ENCODE data around the gene UNC13D.

UNC13D gene

DNA sequence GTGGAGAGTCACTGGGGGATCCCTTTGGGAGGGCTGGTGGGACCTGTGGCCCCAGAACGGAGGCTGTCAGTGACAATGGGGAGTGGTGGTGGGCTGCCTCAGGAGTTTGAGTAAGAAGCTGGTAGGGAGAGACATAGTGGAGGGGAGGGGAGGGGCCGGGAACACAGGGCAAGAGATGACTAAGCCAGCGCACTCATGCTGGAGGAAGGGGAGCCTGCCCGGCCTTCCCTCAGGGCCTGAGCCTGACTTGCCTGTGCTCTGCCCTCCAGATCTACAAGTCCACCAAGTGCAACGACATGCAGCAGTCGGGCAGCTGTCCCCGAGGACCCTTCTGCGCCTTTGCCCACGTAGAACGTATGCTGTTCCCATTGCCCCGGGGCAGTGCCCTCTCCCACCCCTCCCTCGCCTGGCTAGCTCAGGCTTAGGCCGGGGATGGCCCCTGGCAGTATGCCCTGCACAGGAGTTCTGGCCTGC lies 29.3 kb downstream of the UNC13D start:
- Histone ChIP-seq H3K79me1 (ENCODE audit: low read length) (no peaks in the 10 kb centered on the region), H3K27me3 (ENCODE audit: insufficient read depth, low read length, poor library complexity) (no peaks in the 10 kb centered on the region), H4K5ac (ENCODE audit: low read length) (no peak overlapping the region), H2BK120ac (ENCODE audit: low read depth, low read length) (no peak overlapping the region), H3K9ac (ENCODE audit: low read length) (no peak overlapping the region), H4K8ac (ENCODE audit: low read depth, low read length) (no peak overlapping the region), H3K23ac (ENCODE audit: low read length) (no peak overlapping the region), H3K4me2 (ENCODE audit: low read length) (no peak overlapping the region), H3K4me3 (ENCODE audit: low read length) (no peak overlapping the region), H3K18ac (ENCODE audit: low read length) (no peak overlapping the region), H3K4ac (ENCODE audit: low read depth, low read length) (no peak overlapping the region), H3K27ac (ENCODE audit: low read depth, low read length) (no peak overlapping the region), H3K79me2 (ENCODE audit: control insufficient read depth, insufficient read depth, low read length) (no peaks in the 10 kb centered on the region), H2BK15ac (replicated peaks; ENCODE audit: low read depth) (no peak overlapping the region), H3K36me3 (ENCODE audit: control insufficient read depth, insufficient read depth, low read length) (peaks cover 21% of the 10 kb centered on the region), H2BK5ac (ENCODE audit: low read length) (no peak overlapping the region), H3K56ac (ENCODE audit: low read length) (no peak overlapping the region), H2AK5ac (ENCODE audit: low read length) (no peak overlapping the region), H3K4me1 (ENCODE audit: control insufficient read depth, low read depth, low read length) (no peaks in the 10 kb centered on the region)
- WGBS (ENCODE audit: extremely low coverage, insufficient coverage, low lambda C conversion rate) = no CpG with 5 or more reads among the region's 13 CpGs
- DNase-seq = no peak

DNA sequence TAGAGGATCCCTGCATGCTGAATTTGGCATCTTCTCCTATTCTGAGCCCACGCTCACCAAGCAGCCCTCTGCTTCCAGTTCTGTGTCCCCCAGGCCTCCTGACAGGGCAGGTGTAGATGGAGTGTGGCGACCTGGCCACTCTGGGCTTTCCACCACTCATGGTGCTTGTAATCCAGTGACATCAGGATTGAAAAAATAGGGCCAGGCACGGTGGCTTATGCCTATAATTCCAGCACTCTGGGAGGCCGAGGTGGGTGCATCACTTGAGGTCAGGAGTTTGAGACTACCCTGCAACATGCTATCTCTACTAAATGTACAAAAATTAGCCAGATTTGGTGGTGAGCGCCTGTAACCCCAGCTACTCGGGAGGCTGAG lies 30.2 kb downstream of the UNC13D start:
- no peaks in the 10 kb centered on the region for H3K79me2 ChIP-seq (ENCODE audit: control insufficient read depth, insufficient read depth, low read length)
- no CpG with 5 or more reads among the region's 6 CpGs for WGBS (ENCODE audit: extremely low coverage, insufficient coverage, low lambda C conversion rate)

DNA sequence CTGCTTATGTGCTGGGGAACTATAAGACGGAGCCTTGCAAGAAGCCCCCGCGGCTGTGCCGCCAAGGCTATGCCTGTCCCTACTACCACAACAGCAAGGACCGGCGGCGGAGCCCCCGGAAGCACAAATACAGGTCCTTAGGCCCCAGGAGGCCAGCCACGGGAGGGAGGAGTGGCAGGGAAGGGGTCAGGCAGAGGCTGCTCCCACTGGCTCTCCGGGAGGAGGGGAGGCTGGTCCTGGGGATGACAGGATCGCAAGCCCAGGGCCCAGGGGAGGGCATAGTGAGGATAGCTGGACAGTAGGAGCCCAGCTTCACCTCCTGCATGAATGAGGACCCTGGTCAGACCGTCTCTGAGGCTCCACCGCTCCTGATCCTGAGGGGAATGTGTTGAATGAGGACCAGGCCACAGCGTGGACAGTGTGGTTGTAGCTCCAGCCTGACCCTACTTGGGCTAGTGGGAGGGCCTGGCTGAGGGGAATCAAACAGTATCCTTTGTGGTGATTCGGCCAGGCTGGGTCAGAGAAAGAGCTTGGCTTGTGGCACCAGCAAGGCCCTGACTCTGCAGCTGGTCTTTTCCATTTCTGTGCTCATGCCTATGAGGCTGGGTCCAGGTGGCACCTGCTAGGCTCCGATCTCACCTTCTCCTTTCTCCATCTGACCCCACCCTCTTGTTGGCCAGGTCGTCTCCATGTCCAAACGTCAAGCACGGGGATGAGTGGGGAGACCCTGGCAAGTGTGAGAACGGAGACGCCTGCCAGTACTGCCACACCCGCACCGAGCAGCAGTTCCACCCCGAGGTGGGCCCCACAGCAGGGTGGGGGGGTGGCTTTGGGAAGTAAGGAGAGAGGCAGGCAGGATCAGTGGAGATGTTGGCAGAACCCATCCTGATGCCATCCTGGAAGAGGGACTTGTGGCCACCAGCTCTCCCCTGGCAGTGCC lies 30.9 kb downstream of the UNC13D start:
- H2BK15ac ChIP-seq (replicated peaks; ENCODE audit: low read depth) = no peak overlapping the region
- H3K18ac ChIP-seq (ENCODE audit: low read length) = no peak overlapping the region
- no peak overlapping the region for H2AK5ac ChIP-seq (ENCODE audit: low read length)
- no peaks in the 10 kb centered on the region for H3K79me1 ChIP-seq (ENCODE audit: low read length)
- no peaks in the 10 kb centered on the region for H3K4me1 ChIP-seq (ENCODE audit: control insufficient read depth, low read depth, low read length)
- H3K79me2 ChIP-seq (ENCODE audit: control insufficient read depth, insufficient read depth, low read length) = no peaks in the 10 kb centered on the region
- H4K8ac ChIP-seq (ENCODE audit: low read depth, low read length) = no peak overlapping the region
- no peak overlapping the region for H3K4ac ChIP-seq (ENCODE audit: low read depth, low read length)
- H3K23ac ChIP-seq (ENCODE audit: low read length) = no peak overlapping the region
- H3K27me3 ChIP-seq (ENCODE audit: insufficient read depth, low read length, poor library complexity) = no peaks in the 10 kb centered on the region
- H3K4me3 ChIP-seq (ENCODE audit: low read length) = no peak overlapping the region
- no peak overlapping the region for H3K56ac ChIP-seq (ENCODE audit: low read length)
- H3K9ac ChIP-seq (ENCODE audit: low read length) = no peak overlapping the region
- H2BK120ac ChIP-seq (ENCODE audit: low read depth, low read length) = no peak overlapping the region
- no peak overlapping the region for H4K5ac ChIP-seq (ENCODE audit: low read length)
- H2BK5ac ChIP-seq (ENCODE audit: low read length) = no peak overlapping the region
- peaks cover 17% of the 10 kb centered on the region for H3K36me3 ChIP-seq (ENCODE audit: control insufficient read depth, insufficient read depth, low read length)
- no peak overlapping the region for H3K27ac ChIP-seq (ENCODE audit: low read depth, low read length)
- no peak overlapping the region for H3K4me2 ChIP-seq (ENCODE audit: low read length)
- no peak for DNase-seq
- no CpG with 5 or more reads among the region's 24 CpGs for WGBS (ENCODE audit: extremely low coverage, insufficient coverage, low lambda C conversion rate)

More for the DNA sequence above, 30.2 kb downstream of the UNC13D start:
- H3K56ac ChIP-seq (ENCODE audit: low read length) = no peak overlapping the region
- H3K23ac ChIP-seq (ENCODE audit: low read length) = no peak overlapping the region
- H3K27me3 ChIP-seq (ENCODE audit: insufficient read depth, low read length, poor library complexity) = no peaks in the 10 kb centered on the region
- no peak overlapping the region for H3K9ac ChIP-seq (ENCODE audit: low read length)
- no peak overlapping the region for H3K4ac ChIP-seq (ENCODE audit: low read depth, low read length)
- H2BK5ac ChIP-seq (ENCODE audit: low read length) = no peak overlapping the region
- H3K4me1 ChIP-seq (ENCODE audit: control insufficient read depth, low read depth, low read length) = no peaks in the 10 kb centered on the region
- peaks cover 18% of the 10 kb centered on the region for H3K36me3 ChIP-seq (ENCODE audit: control insufficient read depth, insufficient read depth, low read length)
- no peak overlapping the region for H3K4me2 ChIP-seq (ENCODE audit: low read length)
- no peak overlapping the region for H3K18ac ChIP-seq (ENCODE audit: low read length)
- H3K27ac ChIP-seq (ENCODE audit: low read depth, low read length) = no peak overlapping the region
- no peak overlapping the region for H3K4me3 ChIP-seq (ENCODE audit: low read length)
- no peak overlapping the region for H2BK15ac ChIP-seq (replicated peaks; ENCODE audit: low read depth)
- DNase-seq = no peak
- no peaks in the 10 kb centered on the region for H3K79me1 ChIP-seq (ENCODE audit: low read length)
- H4K5ac ChIP-seq (ENCODE audit: low read length) = no peak overlapping the region
- H2BK120ac ChIP-seq (ENCODE audit: low read depth, low read length) = no peak overlapping the region
- no peak overlapping the region for H4K8ac ChIP-seq (ENCODE audit: low read depth, low read length)
- no peak overlapping the region for H2AK5ac ChIP-seq (ENCODE audit: low read length)

DNA sequence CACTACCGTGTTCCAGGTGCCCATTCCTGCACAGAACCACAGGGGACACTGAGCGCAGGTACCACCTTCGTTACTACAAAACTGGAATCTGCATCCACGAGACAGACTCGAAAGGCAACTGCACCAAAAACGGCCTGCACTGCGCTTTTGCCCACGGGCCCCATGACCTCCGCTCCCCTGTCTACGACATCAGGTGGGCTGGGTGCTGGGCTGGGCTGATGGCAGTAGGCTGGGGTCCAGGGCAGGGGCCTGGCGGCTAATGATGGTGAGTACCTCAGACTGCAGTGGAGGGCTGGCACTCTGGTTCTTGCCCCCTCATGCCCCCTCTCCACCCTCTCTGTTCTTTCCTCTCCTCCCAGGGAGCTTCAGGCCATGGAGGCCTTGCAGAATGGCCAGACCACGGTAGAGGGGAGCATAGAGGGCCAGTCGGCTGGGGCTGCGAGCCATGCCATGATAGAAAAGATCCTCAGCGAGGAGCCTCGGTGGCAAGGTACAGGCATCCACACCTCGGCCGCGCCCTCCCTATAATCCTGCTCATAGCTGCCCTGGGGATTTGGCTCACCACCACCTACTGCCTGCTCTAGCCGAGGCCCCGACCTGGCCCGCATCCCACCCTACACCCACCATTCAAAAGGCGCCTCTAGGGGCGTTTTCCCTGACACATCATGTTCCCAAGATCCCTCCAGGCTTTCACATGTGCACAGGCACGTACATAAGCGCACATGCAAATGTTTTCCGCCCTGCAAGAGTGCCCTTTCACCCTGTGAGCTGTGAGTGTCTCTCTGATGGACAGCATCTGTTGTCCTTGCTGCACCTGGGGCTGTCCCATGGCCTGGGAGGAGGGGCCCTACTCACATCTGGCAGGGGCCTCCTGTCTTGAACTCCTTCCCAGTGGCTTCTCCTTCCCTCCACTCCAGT lies 31.8 kb downstream of the UNC13D start:
- Histone ChIP-seq H2BK5ac (ENCODE audit: low read length) (no peak overlapping the region), H3K79me1 (ENCODE audit: low read length) (no peaks in the 10 kb centered on the region), H3K4me3 (ENCODE audit: low read length) (no peak overlapping the region), H4K5ac (ENCODE audit: low read length) (no peak overlapping the region), H3K36me3 (ENCODE audit: control insufficient read depth, insufficient read depth, low read length) (peaks cover 16% of the 10 kb centered on the region), H2BK120ac (ENCODE audit: low read depth, low read length) (no peak overlapping the region), H3K23ac (ENCODE audit: low read length) (no peak overlapping the region), H3K56ac (ENCODE audit: low read length) (no peak overlapping the region), H2BK15ac (replicated peaks; ENCODE audit: low read depth) (no peak overlapping the region), H3K4me1 (ENCODE audit: control insufficient read depth, low read depth, low read length) (no peaks in the 10 kb centered on the region), H3K27me3 (ENCODE audit: insufficient read depth, low read length, poor library complexity) (no peaks in the 10 kb centered on the region), H3K79me2 (ENCODE audit: control insufficient read depth, insufficient read depth, low read length) (no peaks in the 10 kb centered on the region), H2AK5ac (ENCODE audit: low read length) (no peak overlapping the region), H3K18ac (ENCODE audit: low read length) (no peak overlapping the region), H3K27ac (ENCODE audit: low read depth, low read length) (no peak overlapping the region), H3K9ac (ENCODE audit: low read length) (no peak overlapping the region), H4K8ac (ENCODE audit: low read depth, low read length) (no peak overlapping the region), H3K4ac (ENCODE audit: low read depth, low read length) (no peak overlapping the region), H3K4me2 (ENCODE audit: low read length) (no peak overlapping the region)
- WGBS (ENCODE audit: extremely low coverage, insufficient coverage, low lambda C conversion rate) = no CpG with 5 or more reads among the region's 27 CpGs
- no peak for DNase-seq

DNA sequence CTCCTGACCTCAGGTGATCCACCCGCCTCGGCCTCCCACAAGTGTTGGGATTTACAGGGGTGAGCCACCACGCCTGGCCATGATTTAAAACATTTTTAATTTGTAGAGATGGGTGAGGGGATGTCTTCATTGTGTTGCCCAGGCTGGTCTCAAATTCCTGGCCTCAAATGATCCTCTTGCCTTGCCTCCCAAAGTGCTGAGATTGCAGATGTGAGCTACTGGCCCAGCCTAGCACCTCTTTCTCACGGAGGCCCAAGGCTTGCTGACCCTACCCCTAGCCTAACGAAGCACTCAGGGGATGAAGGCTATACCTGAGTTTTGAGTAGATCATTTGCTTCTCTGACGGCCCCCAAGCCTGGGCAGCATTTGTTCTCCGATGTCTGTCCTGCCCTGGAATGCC lies 33.0 kb downstream of the UNC13D start:
- no CpG with 5 or more reads among the region's 7 CpGs for WGBS (ENCODE audit: extremely low coverage, insufficient coverage, low lambda C conversion rate)
- no peak overlapping the region for H4K5ac ChIP-seq (ENCODE audit: low read length)
- no peak overlapping the region for H3K4ac ChIP-seq (ENCODE audit: low read depth, low read length)
- H3K23ac ChIP-seq (ENCODE audit: low read length) = no peak overlapping the region
- H2BK15ac ChIP-seq (replicated peaks; ENCODE audit: low read depth) = no peak overlapping the region
- no peak overlapping the region for H3K4me3 ChIP-seq (ENCODE audit: low read length)
- H3K36me3 ChIP-seq (ENCODE audit: control insufficient read depth, insufficient read depth, low read length) = peaks cover 13% of the 10 kb centered on the region
- H3K27me3 ChIP-seq (ENCODE audit: insufficient read depth, low read length, poor library complexity) = no peaks in the 10 kb centered on the region
- no peaks in the 10 kb centered on the region for H3K79me1 ChIP-seq (ENCODE audit: low read length)
- H3K9ac ChIP-seq (ENCODE audit: low read length) = no peak overlapping the region
- H3K79me2 ChIP-seq (ENCODE audit: control insufficient read depth, insufficient read depth, low read length) = no peaks in the 10 kb centered on the region
- no peak overlapping the region for H3K18ac ChIP-seq (ENCODE audit: low read length)
- H3K27ac ChIP-seq (ENCODE audit: low read depth, low read length) = no peak overlapping the region
- H3K4me2 ChIP-seq (ENCODE audit: low read length) = no peak overlapping the region
- no peak overlapping the region for H2BK5ac ChIP-seq (ENCODE audit: low read length)
- H4K8ac ChIP-seq (ENCODE audit: low read depth, low read length) = no peak overlapping the region
- H3K56ac ChIP-seq (ENCODE audit: low read length) = no peak overlapping the region
- no peak overlapping the region for H2BK120ac ChIP-seq (ENCODE audit: low read depth, low read length)
- DNase-seq = no peak
- H3K4me1 ChIP-seq (ENCODE audit: control insufficient read depth, low read depth, low read length) = no peaks in the 10 kb centered on the region
- no peak overlapping the region for H2AK5ac ChIP-seq (ENCODE audit: low read length)

Data from mesendoderm (in vitro differentiated cells).